Panc1 (cell line): ENCODE results near the gene STARD5. TPM values are rescaled to one million over a fixed set of nuclear protein-coding genes. Genes with fewer than 3 reads are reported as not detected.

Experiments used
- ATAC-seq: fragments of 200-7000 bp; cut with Tn5 transposase; 2 replicates; pipeline ENCODE4 v1.9.1; 2020; ENCODE audit warnings: mild to moderate bottlenecking, moderate library complexity
- BruUV-seq: library from RNA; stranded (reverse); fragments of 400-500 nt; replicated peaks from 2 replicates; lab custom pipeline; 2021; lab: Mats Ljungman, UMichigan
- CTCF ChIA-PET: fragments of 300-600 bp; sonication (Branson Sonifier 250); formaldehyde crosslinking; loops from one replicate; lab custom pipeline; 2022; ENCODE audit warnings: antibody characterized with exemption; lab: Charles Lee
- POLR2A ChIA-PET: fragments of 300-600 bp; sonication (Branson Sonifier 250); formaldehyde crosslinking; loops from one replicate; lab custom pipeline; 2022; ENCODE audit warnings: antibody characterized with exemption; lab: Charles Lee
- DNase-seq: peaks from one replicate; pipeline ENCODE4 v3.0.0-alpha.2; 2010; ENCODE audit warnings: low read depth, low spot score
- H3K27ac ChIP-seq: 2 replicates; pipeline ENCODE4 v1.5.1; 2011; ENCODE audit warnings: mild to moderate bottlenecking, low read length, inconsistent platforms
- H3K27me3 ChIP-seq: fragments of 200-500 bp; sonication (Bioruptor generic); 2 replicates; pipeline ENCODE4 v1.6.0; 2014; ENCODE audit warnings: low read length, inconsistent platforms; ENCODE audit not compliant: control insufficient read depth, insufficient read depth
- H3K36me3 ChIP-seq: fragments of 200-500 bp; sonication (Bioruptor generic); 2 replicates; pipeline ENCODE4 v1.5.1; 2014; ENCODE audit warnings: inconsistent platforms, mild to moderate bottlenecking, low read length, moderate library complexity; ENCODE audit not compliant: control insufficient read depth, insufficient read depth
- H3K4me1 ChIP-seq: 2 replicates; pipeline ENCODE4 v1.5.1; 2011; ENCODE audit warnings: inconsistent platforms, mild to moderate bottlenecking, low read length, moderate library complexity; ENCODE audit not compliant: control insufficient read depth, insufficient read depth
- H3K4me3 ChIP-seq, 2 experiments: 2 replicates each; pipeline ENCODE4 v1.5.1; 2011 to 2012; ENCODE audit warnings: low read depth in 2 of 2, low read length in 2 of 2, mild to moderate bottlenecking in 2 of 2, inconsistent platforms in 1 of 2, moderate library complexity in 1 of 2
- H3K9me3 ChIP-seq: fragments of 200-500 bp; sonication (Bioruptor generic); 2 replicates; pipeline ENCODE4 v1.5.1; 2014; ENCODE audit warnings: low read depth, mild to moderate bottlenecking, inconsistent platforms, low read length, moderate library complexity; ENCODE audit not compliant: control insufficient read depth, insufficient read depth
- CTCF ChIP-seq: fragments of 450-650 bp; IDR thresholded peaks from 2 replicates; pipeline ENCODE4 v1.5.1; 2017; ENCODE audit warnings: mild to moderate bottlenecking
- POLR2AphosphoS5 ChIP-seq: IDR thresholded peaks from 2 replicates; pipeline ENCODE4 v1.6.1; 2012; ENCODE audit warnings: mild to moderate bottlenecking, low read depth, low read length, moderate library complexity
- REST ChIP-seq, 2 experiments: IDR thresholded peaks; 2 replicates each; pipeline ENCODE4 v1.6.1; 2011 to 2012; ENCODE audit warnings: low read depth in 2 of 2, control low read depth in 1 of 2, low read length in 1 of 2, mild to moderate bottlenecking in 1 of 2, moderate library complexity in 1 of 2; ENCODE audit not compliant: insufficient read depth in 1 of 2
- SIN3A ChIP-seq: IDR thresholded peaks from 2 replicates; pipeline ENCODE4 v1.6.1; 2012; ENCODE audit warnings: low read depth, mild to moderate bottlenecking, low read length, moderate library complexity, borderline replicate concordance; ENCODE audit not compliant: insufficient read depth
- TCF7L2 ChIP-seq: IDR thresholded peaks from 2 replicates; pipeline ENCODE4 v1.6.1; 2011; ENCODE audit warnings: mild to moderate bottlenecking, low read depth, low read length, inconsistent platforms
- in situ Hi-C: cut with HindIII; loops from 2 replicates; pipeline ENCODE4 v1.10.0; 2016; ENCODE audit warnings: low sequenced_read_pairs, low pct_unique_long_range_greater_than_20kb
- intact Hi-C: fragments of 100-400 bp; cut with micrococcal nuclease; formaldehyde crosslinking; loops from one replicate; pipeline ENCODE4 v1.10.0; 2022; ENCODE audit not compliant: unreplicated experiment
- total RNA-seq: library from RNA; stranded (reverse); gene quantifications from one replicate; pipeline ENCODE4 v1.2.1, GENCODE V29; 2021; ENCODE audit not compliant: unreplicated experiment

STARD5 gene
- total RNA-seq, 1 experiment from 2014 or later: 2.9 TPM

GRCh38 chr15:81303244-81304225 lies 20.4 kb downstream of the STARD5 start:
- no peak for TF ChIP-seq CTCF
- no peak for TF ChIP-seq TCF7L2
- no peak for TF ChIP-seq REST (IDR thresholded peaks at IDR 0.05; ENCODE audit: insufficient read depth in 1 of 2, low read depth in 2 of 2, low read length in 1 of 2)
- TF ChIP-seq SIN3A: no peak
- TF ChIP-seq POLR2AphosphoS5: no peak
- Histone ChIP-seq H3K27me3 (no peaks in the 10 kb centered on the region; the same call in 1 of the 2 replicates), H3K4me1 (no peaks in the 10 kb centered on the region), H3K4me3 (no peak overlapping the region), H3K27ac (no peak overlapping the region), H3K36me3 (no peaks in the 10 kb centered on the region), H3K9me3 (no peaks in the 10 kb centered on the region)
- intact Hi-C loops: no loop called here
- ChIA-PET POLR2A (no interaction called here), CTCF (no interaction called here)
- ATAC-seq (no peak), DNase-seq (no peak)
- no TSS peak for BruUV-seq
- in situ Hi-C loops: no loop called here

GRCh38 chr15:81302701-81303109 lies 21.2 kb downstream of the STARD5 start:
- Histone ChIP-seq H3K36me3 (no peaks in the 10 kb centered on the region), H3K4me3 (no peak overlapping the region), H3K27ac (no peak overlapping the region), H3K27me3 (no peaks in the 10 kb centered on the region; the same call in 1 of the 2 replicates), H3K4me1 (no peaks in the 10 kb centered on the region), H3K9me3 (no peaks in the 10 kb centered on the region)
- ChIA-PET CTCF (no interaction called here), POLR2A (no interaction called here)
- TF ChIP-seq CTCF (no peak), POLR2AphosphoS5 (no peak), SIN3A (no peak), TCF7L2 (no peak), REST (IDR thresholded peaks at IDR 0.05; ENCODE audit: insufficient read depth in 1 of 2, low read depth in 2 of 2, low read length in 1 of 2) (no peak)
- in situ Hi-C loops: no loop called here
- DNase-seq (no peak), ATAC-seq (no peak)
- intact Hi-C loops: no loop called here
- no TSS peak for BruUV-seq
